OCI-LY1 (cell line): Measurements from ENCODE around the gene AR.

ENCODE experiments used
- H2AFZ ChIP-seq: fragments of 200-600 bp; sonication (generic), shearing (Covaris generic); 2 replicates; pipeline ENCODE4 v1.6.0; 2014; ENCODE audit warnings: antibody characterized with exemption, mild to moderate bottlenecking, low read length
- H3F3A ChIP-seq: fragments of 200-600 bp; sonication (generic), shearing (Covaris generic); 2 replicates; pipeline ENCODE4 v1.6.0; 2014; ENCODE audit warnings: mild to moderate bottlenecking, antibody characterized with exemption, low read length, moderate library complexity; ENCODE audit not compliant: insufficient read depth
- H3K27ac ChIP-seq: fragments of 200-600 bp; sonication (generic); 2 replicates; pipeline ENCODE4 v1.5.1; 2014; ENCODE audit warnings: low read length, mixed run types, mild to moderate bottlenecking, low read depth; ENCODE audit not compliant: poor library complexity, severe bottlenecking
- H3K27me3 ChIP-seq: fragments of 200-600 bp; sonication (generic); 2 replicates; pipeline ENCODE4 v1.6.0; 2014; ENCODE audit warnings: antibody characterized with exemption, mild to moderate bottlenecking, low read length, moderate library complexity; ENCODE audit not compliant: insufficient read depth
- H3K36me3 ChIP-seq: fragments of 200-600 bp; sonication (generic); 2 replicates; pipeline ENCODE4 v1.6.1; 2014; ENCODE audit warnings: mild to moderate bottlenecking, antibody characterized with exemption, low read length, moderate library complexity, mixed read lengths; ENCODE audit not compliant: insufficient read depth
- H3K4me1 ChIP-seq: fragments of 200-600 bp; sonication (generic); 2 replicates; pipeline ENCODE4 v1.5.1; 2014; ENCODE audit warnings: mild to moderate bottlenecking, low read length, moderate library complexity; ENCODE audit not compliant: insufficient read depth, severe bottlenecking
- H3K4me2 ChIP-seq: fragments of 200-600 bp; sonication (generic), shearing (Covaris generic); 2 replicates; pipeline ENCODE4 v1.6.1; 2014; ENCODE audit warnings: low read length
- H3K4me3 ChIP-seq: fragments of 200-600 bp; sonication (generic); 2 replicates; pipeline ENCODE4 v1.5.1; 2014; ENCODE audit warnings: low read length, low read depth, mild to moderate bottlenecking, mixed read lengths; ENCODE audit not compliant: poor library complexity, severe bottlenecking
- H3K79me2 ChIP-seq: fragments of 200-600 bp; shearing (Covaris generic); 2 replicates; pipeline ENCODE4 v1.6.1; 2016; ENCODE audit warnings: mixed run types, low read length, mixed read lengths; ENCODE audit not compliant: insufficient read depth
- H3K9ac ChIP-seq: fragments of 200-600 bp; sonication (generic), shearing (Covaris generic); 2 replicates; pipeline ENCODE4 v1.6.1; 2014; ENCODE audit warnings: mild to moderate bottlenecking, low read length, mixed read lengths
- H3K9me2 ChIP-seq: fragments of 200-600 bp; sonication (generic), shearing (Covaris generic); 2 replicates; pipeline ENCODE4 v1.6.1; 2014; ENCODE audit warnings: low read depth, mild to moderate bottlenecking, low read length, mixed read lengths
- H3K9me3 ChIP-seq: fragments of 200-600 bp; shearing (Covaris generic); 2 replicates; pipeline ENCODE4 v1.6.1; 2014; ENCODE audit warnings: low read length, mixed read lengths
- H4K20me1 ChIP-seq: fragments of 200-600 bp; sonication (generic), shearing (Covaris generic); 2 replicates; pipeline ENCODE4 v1.6.0; 2016; ENCODE audit warnings: mild to moderate bottlenecking, low read length; ENCODE audit not compliant: insufficient read depth
- CTCF ChIP-seq: fragments of 200-600 bp; sonication (generic), shearing (Covaris generic); IDR thresholded peaks from 2 replicates; pipeline ENCODE4 v1.5.1; 2017; ENCODE audit warnings: mild to moderate bottlenecking, antibody characterized with exemption, low read length, moderate library complexity, mixed read lengths
- EZH2 ChIP-seq: fragments of 200-600 bp; sonication (generic), shearing (Covaris generic); IDR thresholded peaks from 2 replicates; pipeline ENCODE4 v1.8.0; 2017; ENCODE audit warnings: borderline replicate concordance, mixed run types, mild to moderate bottlenecking, antibody characterized with exemption, low read length, moderate library complexity, mixed read lengths

Gene AR

DNA sequence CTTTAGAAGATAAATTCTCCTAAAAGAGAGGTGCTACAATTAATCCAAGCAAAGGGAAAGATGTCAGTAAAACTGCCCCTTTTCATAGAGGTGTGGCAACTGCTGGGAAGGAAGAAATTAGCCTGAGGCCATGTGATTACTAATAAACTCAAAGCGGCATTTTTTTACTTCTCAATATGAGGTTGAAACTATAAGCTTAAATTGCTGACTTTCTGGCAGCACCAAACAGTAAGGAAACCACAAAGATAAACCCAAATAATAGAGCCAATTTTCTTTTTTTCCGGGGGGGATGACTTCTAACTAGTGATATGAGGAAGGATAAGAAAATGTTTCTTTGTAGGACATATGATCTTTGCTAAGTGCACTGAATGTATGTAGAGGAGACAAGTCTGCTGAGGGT lies 30.9 kb downstream of the AR start:
- no peaks in the 10 kb centered on the region for H3K4me1 ChIP-seq
- no peak overlapping the region for H3K4me3 ChIP-seq
- no peaks in the 10 kb centered on the region for H3F3A ChIP-seq
- H3K27ac ChIP-seq: no peak overlapping the region
- H3K9me3 ChIP-seq: no peaks in the 10 kb centered on the region
- H2AFZ ChIP-seq: no peak overlapping the region
- no peaks in the 10 kb centered on the region for H3K27me3 ChIP-seq
- H3K79me2 ChIP-seq: no peaks in the 10 kb centered on the region
- no peak overlapping the region for H3K4me2 ChIP-seq
- TF ChIP-seq EZH2: no peak
- no peak for TF ChIP-seq CTCF
- no peak overlapping the region for H3K9ac ChIP-seq
- no peaks in the 10 kb centered on the region for H3K36me3 ChIP-seq
- H4K20me1 ChIP-seq: no peaks in the 10 kb centered on the region
- no peaks in the 10 kb centered on the region for H3K9me2 ChIP-seq

DNA sequence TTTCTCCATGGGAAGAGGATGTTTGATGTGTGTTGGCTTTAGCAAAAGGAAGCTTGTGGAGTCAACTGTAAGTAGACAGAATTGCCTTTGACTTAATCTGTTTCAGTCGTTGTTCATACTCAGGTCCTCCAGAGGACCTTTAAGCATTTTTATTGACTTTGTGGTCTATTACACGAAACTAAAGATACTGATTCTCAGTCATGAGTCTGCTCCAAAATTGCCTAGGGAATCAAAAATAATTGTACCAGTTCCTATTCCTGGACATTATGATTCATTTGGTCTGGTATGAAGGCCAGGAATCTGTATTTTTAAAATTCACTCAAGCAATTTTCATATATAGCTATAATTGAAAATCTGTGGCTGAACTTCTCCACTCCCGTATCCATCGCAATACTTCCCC lies 38.6 kb downstream of the AR start:
- TF ChIP-seq EZH2: no peak
- TF ChIP-seq CTCF: no peak

DNA sequence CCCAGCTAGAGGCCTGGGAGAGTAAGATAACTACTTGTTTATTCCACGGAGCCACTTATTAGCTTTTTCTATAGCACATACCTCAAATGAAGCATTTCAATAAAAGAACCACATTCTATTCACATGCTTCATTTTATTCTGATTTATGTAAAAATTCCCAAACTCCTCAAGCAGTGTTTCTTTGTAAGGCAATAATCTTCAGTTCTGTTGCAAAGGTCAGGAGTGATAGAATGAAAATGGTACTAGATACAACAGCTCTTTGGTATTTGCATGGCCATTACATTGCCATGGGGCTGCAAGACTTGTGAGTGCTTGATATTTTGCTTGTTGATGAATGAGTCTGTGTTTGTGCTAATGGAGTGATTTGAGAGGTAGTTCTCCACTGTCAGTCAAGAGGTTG lies 39.4 kb downstream of the AR start:
- Histone ChIP-seq H3K4me3 (no peak overlapping the region), H3F3A (no peaks in the 10 kb centered on the region), H4K20me1 (no peaks in the 10 kb centered on the region), H3K4me2 (no peak overlapping the region), H3K9me2 (no peaks in the 10 kb centered on the region), H3K27ac (no peak overlapping the region), H3K79me2 (no peaks in the 10 kb centered on the region), H3K9me3 (no peaks in the 10 kb centered on the region), H2AFZ (no peak overlapping the region), H3K4me1 (no peaks in the 10 kb centered on the region), H3K9ac (no peak overlapping the region), H3K27me3 (no peaks in the 10 kb centered on the region), H3K36me3 (no peaks in the 10 kb centered on the region)
- TF ChIP-seq EZH2 (no peak), CTCF (no peak)

More for the DNA sequence above, 38.6 kb downstream of the AR start:
- H3F3A ChIP-seq: no peaks in the 10 kb centered on the region
- H3K9me2 ChIP-seq: no peaks in the 10 kb centered on the region
- no peaks in the 10 kb centered on the region for H3K79me2 ChIP-seq
- no peak overlapping the region for H3K9ac ChIP-seq
- no peak overlapping the region for H3K4me3 ChIP-seq
- H3K4me2 ChIP-seq: no peak overlapping the region
- H3K36me3 ChIP-seq: no peaks in the 10 kb centered on the region
- H3K27me3 ChIP-seq: no peaks in the 10 kb centered on the region
- no peaks in the 10 kb centered on the region for H3K4me1 ChIP-seq
- no peaks in the 10 kb centered on the region for H4K20me1 ChIP-seq
- no peaks in the 10 kb centered on the region for H3K9me3 ChIP-seq
- H3K27ac ChIP-seq: no peak overlapping the region
- H2AFZ ChIP-seq: no peak overlapping the region
